Keratinocyte (primary cell): ENCODE data around the gene C1orf52. TPM values are rescaled to one million over a fixed set of nuclear protein-coding genes. Genes with fewer than 3 reads are reported as not detected.
A peak's percentile ranks its signal among the peaks of the same experiment; 100 is the strongest.

Source experiments
- DNase-seq: peaks from one replicate; pipeline ENCODE4 v3.0.0-alpha.2; 2011; ENCODE audit warnings: low read depth, missing footprints, low spot score
- FAIRE-seq: peaks from 2 replicates; lab custom pipeline; 2011; peaks lifted over from hg19 to GRCh38; lab: Jason Lieb, UNC
- H2AFZ ChIP-seq: 2 replicates; pipeline ENCODE4 v1.6.0; 2012; ENCODE audit warnings: low read length, control low read depth, inconsistent platforms; ENCODE audit not compliant: control insufficient read depth
- H3K27ac ChIP-seq: 2 replicates; pipeline ENCODE4 v1.5.1; 2011; ENCODE audit warnings: low read length; ENCODE audit not compliant: control insufficient read depth, insufficient read depth
- H3K27me3 ChIP-seq: 3 replicates; pipeline ENCODE4 v1.6.0; 2011; ENCODE audit warnings: low read length; ENCODE audit not compliant: control insufficient read depth, insufficient read depth; ENCODE audit errors: extremely low read depth
- H3K36me3 ChIP-seq, 2 experiments: 2 replicates in 1 of 2; 3 replicates in 1 of 2; pipeline ENCODE4 v1.5.1; 2011; ENCODE audit warnings: low read length in 2 of 2, mild to moderate bottlenecking in 1 of 2; ENCODE audit not compliant: control insufficient read depth in 2 of 2, insufficient read depth in 2 of 2; ENCODE audit errors: extremely low read depth in 1 of 2
- H3K4me1 ChIP-seq: 3 replicates; pipeline ENCODE4 v1.5.1; 2011; ENCODE audit warnings: low read length; ENCODE audit not compliant: control insufficient read depth, insufficient read depth; ENCODE audit errors: extremely low read depth
- H3K4me2 ChIP-seq: 3 replicates; pipeline ENCODE4 v1.6.0; 2011; ENCODE audit warnings: low read depth, low read length; ENCODE audit not compliant: control insufficient read depth, insufficient read depth; ENCODE audit errors: extremely low read depth
- H3K4me3 ChIP-seq, 3 experiments: fragments of 200-600 bp in 1 of 3; sonication (generic) in 1 of 3; 2 replicates in 2 of 3; 3 replicates in 1 of 3; pipeline ENCODE4 v1.5.1; 2011 to 2016; ENCODE audit warnings: low read length in 3 of 3, mild to moderate bottlenecking in 3 of 3, control low read depth in 2 of 3, inconsistent platforms in 1 of 3, low read depth in 1 of 3, mixed read lengths in 1 of 3, mixed run types in 1 of 3, moderate library complexity in 1 of 3; ENCODE audit not compliant: control insufficient read depth in 2 of 3, insufficient read depth in 2 of 3; ENCODE audit errors: extremely low read depth in 1 of 3
- H3K79me2 ChIP-seq: 2 replicates; pipeline ENCODE4 v1.6.0; 2012; ENCODE audit warnings: low read length; ENCODE audit not compliant: control insufficient read depth, insufficient read depth
- H3K9ac ChIP-seq: 3 replicates; pipeline ENCODE4 v1.6.0; 2011; ENCODE audit warnings: low read length; ENCODE audit not compliant: control insufficient read depth, insufficient read depth; ENCODE audit errors: extremely low read depth
- H3K9me1 ChIP-seq: 3 replicates; pipeline ENCODE4 v1.6.0; 2011; ENCODE audit warnings: low read length; ENCODE audit not compliant: control insufficient read depth, insufficient read depth; ENCODE audit errors: extremely low read depth
- H3K9me3 ChIP-seq: 2 replicates; pipeline ENCODE4 v1.5.1; 2012; ENCODE audit warnings: low read depth, low read length; ENCODE audit not compliant: control insufficient read depth
- H4K20me1 ChIP-seq: 3 replicates; pipeline ENCODE4 v1.6.0; 2011; ENCODE audit warnings: low read length; ENCODE audit not compliant: control insufficient read depth, insufficient read depth; ENCODE audit errors: extremely low read depth
- CTCF ChIP-seq, 3 experiments: IDR thresholded peaks in 1 of 3; conservative IDR thresholded peaks in 1 of 3; optimal IDR thresholded peaks in 1 of 3; 2 replicates in 2 of 3; 3 replicates in 1 of 3; pipeline versions ENCODE3 to v1.5.1; 2011; ENCODE audit warnings: low read length in 3 of 3, mild to moderate bottlenecking in 3 of 3, moderate library complexity in 2 of 3, control low read depth in 1 of 3, inconsistent platforms in 1 of 3; ENCODE audit not compliant: insufficient read depth in 2 of 3; ENCODE audit errors: extremely low read depth in 1 of 3
- EZH2 ChIP-seq: IDR thresholded peaks from one replicate; pipeline ENCODE4 v1.6.1; 2012; ENCODE audit warnings: inconsistent platforms, mild to moderate bottlenecking, low read length, moderate library complexity
- dilution Hi-C: fragments of 300-500 bp; cut with MboI; formaldehyde crosslinking; loops from one replicate; pipeline ENCODE4 v1.7.0; 2020; ENCODE audit warnings: low sequenced_read_pairs; ENCODE audit not compliant: extremely low pct_ligation_motif_present
- polyA minus RNA-seq, 3 experiments: library from RNA; depleted of rRNA, polyadenylated mRNA; stranded (reverse); fragments of >200 nt; gene quantifications; 1 replicate in 1 of 3; 2 replicates in 1 of 3; 3 replicates in 1 of 3; pipeline ENCODE4 v1.2.3, GENCODE V29; 2011
- polyA plus RNA-seq, 5 experiments: library from polyadenylated mRNA; depleted of rRNA in 3 of 5; stranded (reverse) in 3 of 5; stranded (forward) in 1 of 5; unstranded in 1 of 5; fragments of >200 nt; gene quantifications; 1 replicate in 1 of 5; 2 replicates in 3 of 5; 3 replicates in 1 of 5; pipeline versions ENCODE4 v1.2.1 to v1.2.3, GENCODE V29; 2011 to 2012; ENCODE audit warnings: missing spikeins in 2 of 5, low read depth in 1 of 5, low replicate concordance in 1 of 5

C1orf52 gene
- polyA plus RNA-seq (15.8 to 27.3 TPM (median 25.4 TPM) in 3 replicates), polyA minus RNA-seq (6.2 to 17.9 TPM (median 9.3 TPM) in 3 replicates)
- polyA plus RNA-seq (2011; ENCODE audit: low read depth): 41.3 TPM
- 15.8 and 19.6 TPM in 2 replicates for polyA plus RNA-seq (2011; cell fraction: cytosol; rRNA removed)
- 29.7 and 31.3 TPM in 2 replicates for polyA plus RNA-seq (2011; cell fraction: nucleus; rRNA removed)
- polyA plus RNA-seq (2012; ENCODE audit: low replicate concordance): 19.3 and 26.2 TPM in 2 replicates
- 5.9 TPM for polyA minus RNA-seq (2011; cell fraction: cytosol; rRNA and poly(A)+ RNA removed)
- 11.6 and 20.6 TPM in 2 replicates for polyA minus RNA-seq (2011; cell fraction: nucleus; rRNA and poly(A)+ RNA removed)

DNA sequence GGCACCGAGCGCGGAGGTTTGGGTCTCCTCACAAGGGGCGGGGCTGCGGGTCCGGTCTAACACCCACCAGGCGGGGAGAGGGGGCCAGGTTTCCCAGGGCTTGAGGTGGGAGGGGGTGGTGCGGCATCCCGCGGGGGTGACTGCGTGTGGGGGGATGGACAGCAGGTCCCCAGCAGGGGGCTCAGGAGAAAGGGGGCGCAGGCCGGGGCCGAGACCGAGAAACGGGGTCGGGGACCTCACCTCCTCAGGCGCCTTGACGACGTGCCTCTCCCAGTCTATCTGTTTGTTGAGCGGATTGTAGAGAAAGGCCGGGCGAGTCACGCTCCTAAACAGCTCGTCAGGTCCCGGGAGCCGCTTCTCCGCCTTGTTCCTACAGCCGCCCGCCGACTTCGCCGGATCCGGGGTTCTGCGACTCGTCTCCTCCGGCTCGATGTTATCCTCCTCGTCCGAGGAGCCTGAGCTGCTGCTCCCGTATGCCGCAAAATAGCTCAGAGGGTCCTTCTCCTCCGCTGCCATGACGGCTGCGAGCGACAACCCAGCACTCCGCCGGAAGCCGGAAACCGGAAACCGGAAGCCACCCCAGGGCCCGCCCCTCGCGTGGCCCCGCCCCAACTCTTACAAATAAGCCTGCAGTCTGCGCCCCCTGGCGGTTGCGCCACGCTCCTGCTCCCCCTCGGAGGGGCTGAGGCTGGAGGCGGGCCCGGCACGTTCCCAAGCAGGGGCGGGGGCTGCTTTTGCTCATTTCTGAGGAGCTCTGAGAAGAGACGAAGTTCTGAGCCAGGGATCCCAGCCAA lies at the start of gene C1orf52:
Gene C1orf52 (minus strand): TSS at position 545 of the 794 bp plus-strand sequence. CDS start 29 bp downstream, at position 516.
- TF ChIP-seq CTCF (optimal IDR thresholded peaks at IDR 0.05 in 1 of 3, IDR thresholded peaks at IDR 0.05 in 1 of 3, conservative IDR thresholded peaks at IDR 0.05 in 1 of 3; ENCODE audit: extremely low read depth in 1 of 3, insufficient read depth in 2 of 3, low read length in 3 of 3) (peak; percentile 67 to 99 (median 88)), EZH2 (no peak)
- peaks cover 19% of the 10 kb centered on the region for H3K4me1 ChIP-seq
- peak within 1 kb of the TSS; percentile 85 for H3K4me2 ChIP-seq
- H3K36me3 ChIP-seq: peaks cover 5% of the 10 kb centered on the region in 2 experiments
- FAIRE-seq (peak; percentile 29), DNase-seq (peak; percentile 56)
- peak within 1 kb of the TSS; percentile 97 for H2AFZ ChIP-seq
- H3K27me3 ChIP-seq: no peaks in the 10 kb centered on the region
- peak within 1 kb of the TSS; percentile 86 for H3K27ac ChIP-seq
- peak within 1 kb of the TSS; percentile 74 to 98 (median 91) for H3K4me3 ChIP-seq
- H3K9me1 ChIP-seq: no peaks in the 10 kb centered on the region
- no peaks in the 10 kb centered on the region for H3K9me3 ChIP-seq
- dilution Hi-C loops: no loop called here
- peaks cover 33% of the 10 kb centered on the region for H3K79me2 ChIP-seq
- peaks cover 4% of the 10 kb centered on the region for H4K20me1 ChIP-seq
- peak within 1 kb of the TSS; percentile 93 for H3K9ac ChIP-seq

GRCh38 chr1:85308833-85309350 lies 49.4 kb upstream of the C1orf52 start:
- Histone ChIP-seq H3K36me3 (no peaks in the 10 kb centered on the region), H4K20me1 (no peaks in the 10 kb centered on the region), H3K9ac (no peak overlapping the region), H3K27me3 (no peaks in the 10 kb centered on the region), H3K79me2 (no peaks in the 10 kb centered on the region), H3K9me1 (no peaks in the 10 kb centered on the region), H3K9me3 (no peaks in the 10 kb centered on the region), H2AFZ (no peak overlapping the region), H3K4me1 (peaks cover 27% of the 10 kb centered on the region), H3K4me3 (no peak overlapping the region), H3K4me2 (no peak overlapping the region), H3K27ac (no peak overlapping the region)
- no peak for TF ChIP-seq CTCF (optimal IDR thresholded peaks at IDR 0.05 in 1 of 3, IDR thresholded peaks at IDR 0.05 in 1 of 3, conservative IDR thresholded peaks at IDR 0.05 in 1 of 3; ENCODE audit: extremely low read depth in 1 of 3, insufficient read depth in 2 of 3, low read length in 3 of 3)
- no peak for TF ChIP-seq EZH2
- dilution Hi-C loops: no loop called here
- DNase-seq (no peak), FAIRE-seq (no peak)
